IMR-90 (cell line): ENCODE results near the gene BTG2. TPM values are rescaled to one million over a fixed set of nuclear protein-coding genes. Genes with fewer than 3 reads are reported as not detected.

Source experiments
- ATAC-seq: fragments of 200-7000 bp; cut with Tn5 transposase; 2 replicates; pipeline ENCODE4 v1.9.1; 2020; ENCODE audit warnings: low read depth, mild to moderate bottlenecking, moderate library complexity
- BruUV-seq: library from RNA; stranded (reverse); fragments of 400-500 nt; replicated peaks from 2 replicates; lab custom pipeline; 2021; lab: Mats Ljungman, UMichigan
- CTCF ChIA-PET: fragments of 300-600 bp; formaldehyde crosslinking; extraction: SDS; loops from one replicate; lab custom pipeline; 2021; ENCODE audit warnings: antibody characterized with exemption; lab: Yijun Ruan, JAX
- POLR2A ChIA-PET: fragments of 300-600 bp; sonication (Branson Sonifier 250); formaldehyde crosslinking; loops from one replicate; lab custom pipeline; 2022; ENCODE audit warnings: antibody characterized with exemption; ENCODE audit not compliant: unreplicated experiment; lab: Charles Lee
- DNase-seq: peaks from one replicate; pipeline ENCODE4 v3.0.0; 2013
- H2AFZ ChIP-seq: replicated peaks from 2 replicates; pipeline ENCODE3; 2013; ENCODE audit warnings: low read length, mild to moderate bottlenecking; ENCODE audit not compliant: poor library complexity
- H2AK5ac ChIP-seq: 2 replicates; pipeline ENCODE4 v1.6.1; 2013; ENCODE audit warnings: low read depth, low read length, inconsistent platforms
- H2AK9ac ChIP-seq: replicated peaks from 2 replicates; pipeline ENCODE3; 2013; ENCODE audit warnings: mild to moderate bottlenecking, low read depth, low read length, moderate library complexity; ENCODE audit not compliant: poor library complexity
- H2BK120ac ChIP-seq: 2 replicates; pipeline ENCODE4 v1.6.1; 2013; ENCODE audit warnings: low read depth, low read length, inconsistent platforms
- H2BK15ac ChIP-seq: 3 replicates; pipeline ENCODE4 v1.6.1; 2013; ENCODE audit warnings: low read depth, low read length, inconsistent platforms
- H2BK20ac ChIP-seq: 2 replicates; pipeline ENCODE4 v1.6.1; 2013; ENCODE audit warnings: low read depth, mild to moderate bottlenecking, inconsistent platforms, low read length, moderate library complexity
- H2BK5ac ChIP-seq: 2 replicates; pipeline ENCODE4 v1.6.1; 2013; ENCODE audit warnings: mild to moderate bottlenecking, low read depth, low read length, inconsistent platforms; ENCODE audit not compliant: poor library complexity, severe bottlenecking
- H3K14ac ChIP-seq: replicated peaks from 2 replicates; pipeline ENCODE4 v1.6.1; 2013; ENCODE audit warnings: low read depth, low read length, inconsistent platforms
- H3K18ac ChIP-seq: 2 replicates; pipeline ENCODE4 v1.6.1; 2013; ENCODE audit warnings: low read depth, low read length, control low read depth
- H3K23ac ChIP-seq: 2 replicates; pipeline ENCODE4 v1.6.1; 2013; ENCODE audit warnings: low read depth, low read length, inconsistent platforms
- H3K27ac ChIP-seq: 2 replicates; pipeline ENCODE4 v1.5.1; 2013; ENCODE audit warnings: mild to moderate bottlenecking, control low read depth, low read length; ENCODE audit not compliant: insufficient read depth
- H3K27me3 ChIP-seq: 2 replicates; pipeline ENCODE4 v1.6.1; 2013; ENCODE audit warnings: low read length; ENCODE audit not compliant: control insufficient read depth, insufficient read depth
- H3K36me3 ChIP-seq: 2 replicates; pipeline ENCODE4 v1.6.1; 2013; ENCODE audit warnings: low read length, mixed read lengths; ENCODE audit not compliant: control insufficient read depth, insufficient read depth
- H3K4ac ChIP-seq: 2 replicates; pipeline ENCODE4 v1.6.1; 2013; ENCODE audit warnings: low read depth, low read length, inconsistent platforms
- H3K4me1 ChIP-seq: 2 replicates; pipeline ENCODE4 v1.6.1; 2013; ENCODE audit warnings: low read length, mixed read lengths; ENCODE audit not compliant: control insufficient read depth, insufficient read depth
- H3K4me2 ChIP-seq: 2 replicates; pipeline ENCODE4 v1.6.1; 2013; ENCODE audit warnings: low read depth, mild to moderate bottlenecking, control low read depth, low read length, moderate library complexity
- H3K4me3 ChIP-seq: 2 replicates; pipeline ENCODE4 v1.5.1; 2013; ENCODE audit warnings: low read depth, mild to moderate bottlenecking, control low read depth, low read length, moderate library complexity; ENCODE audit not compliant: insufficient read depth
- H3K56ac ChIP-seq: 2 replicates; pipeline ENCODE4 v1.6.1; 2013; ENCODE audit warnings: low read length, inconsistent platforms; ENCODE audit not compliant: insufficient read depth; ENCODE audit errors: extremely low read depth
- H3K79me1 ChIP-seq, 2 experiments: 2 replicates each; pipeline ENCODE4 v1.6.1; 2013; ENCODE audit warnings: low read length in 2 of 2, inconsistent platforms in 1 of 2, low read depth in 1 of 2
- H3K9ac ChIP-seq: 2 replicates; pipeline ENCODE4 v1.6.1; 2013; ENCODE audit warnings: low read depth, low read length, control low read depth
- H3K9me1 ChIP-seq: 2 replicates; pipeline ENCODE4 v1.6.1; 2013; ENCODE audit warnings: low read length, inconsistent platforms; ENCODE audit not compliant: insufficient read depth
- H3K9me3 ChIP-seq: 2 replicates; pipeline ENCODE4 v1.6.1; 2013; ENCODE audit warnings: low read length; ENCODE audit not compliant: control insufficient read depth, insufficient read depth
- H4K20me1 ChIP-seq: 2 replicates; pipeline ENCODE4 v1.6.1; 2013; ENCODE audit warnings: low read length, inconsistent platforms; ENCODE audit not compliant: insufficient read depth
- H4K5ac ChIP-seq: 2 replicates; pipeline ENCODE4 v1.6.1; 2013; ENCODE audit warnings: mild to moderate bottlenecking, low read depth, low read length, control low read depth
- H4K8ac ChIP-seq, 2 experiments: 2 replicates each; pipeline ENCODE4 v1.6.1; 2013; ENCODE audit warnings: low read depth in 2 of 2, low read length in 2 of 2, control low read depth in 1 of 2, inconsistent platforms in 1 of 2
- H4K91ac ChIP-seq: 2 replicates; pipeline ENCODE4 v1.6.1; 2013; ENCODE audit warnings: low read depth, low read length, inconsistent platforms; ENCODE audit not compliant: insufficient read depth
- BHLHE40 ChIP-seq: fragments of 150-350 bp; IDR thresholded peaks from 2 replicates; pipeline ENCODE4 v1.6.1; 2016; ENCODE audit warnings: mild to moderate bottlenecking, low read depth, low read length
- CEBPB ChIP-seq: IDR thresholded peaks from 2 replicates; pipeline ENCODE4 v1.6.1; 2012; ENCODE audit warnings: low read depth, low read length, improper control_type of control experiment
- CHD1 ChIP-seq: IDR thresholded peaks from 2 replicates; pipeline ENCODE4 v1.6.1; 2012; ENCODE audit warnings: low read depth, low read length, improper control_type of control experiment
- FOS ChIP-seq: fragments of 150-350 bp; IDR thresholded peaks from 2 replicates; pipeline ENCODE4 v1.6.1; 2016; ENCODE audit warnings: low read depth, low read length
- MAFK ChIP-seq: IDR thresholded peaks from 2 replicates; pipeline ENCODE4 v1.6.1; 2012; ENCODE audit warnings: low read depth, low read length, improper control_type of control experiment
- MAZ ChIP-seq: IDR thresholded peaks from 2 replicates; pipeline ENCODE4 v1.6.1; 2012; ENCODE audit warnings: low read depth, mild to moderate bottlenecking, low read length, improper control_type of control experiment, moderate library complexity, borderline replicate concordance
- MXI1 ChIP-seq: IDR thresholded peaks from 2 replicates; pipeline ENCODE4 v1.6.1; 2012; ENCODE audit warnings: low read depth, mild to moderate bottlenecking, low read length, moderate library complexity, borderline replicate concordance
- POLR2A ChIP-seq: IDR thresholded peaks from 2 replicates; pipeline ENCODE4 v1.6.1; 2012; ENCODE audit warnings: mild to moderate bottlenecking, low read depth, low read length
- RCOR1 ChIP-seq: IDR thresholded peaks from 2 replicates; pipeline ENCODE4 v1.6.1; 2012; ENCODE audit warnings: mild to moderate bottlenecking, low read length, improper control_type of control experiment; ENCODE audit not compliant: insufficient replicate concordance
- RFX5 ChIP-seq: IDR thresholded peaks from 2 replicates; pipeline ENCODE4 v1.8.0; 2012; ENCODE audit warnings: low read depth, mild to moderate bottlenecking, low read length, moderate library complexity
- SMC3 ChIP-seq: fragments of 150-350 bp; IDR thresholded peaks from 2 replicates; pipeline ENCODE4 v1.6.1; 2016; ENCODE audit warnings: low read depth, mild to moderate bottlenecking, antibody characterized with exemption, low read length, moderate library complexity
- WGBS, 2 experiments: methylation state at CpG; one replicate each; pipeline versions ENCODE4 v1.1.5 to v1.1.7; 2013; ENCODE audit warnings: missing lambda C conversion rate in 2 of 2; ENCODE audit not compliant: insufficient read length in 1 of 2; ENCODE audit errors: extremely low coverage in 2 of 2; 5-methylcytosine and 5-hydroxymethylcytosine counted together
- dilution Hi-C: fragments of 300-500 bp; cut with HindIII; formaldehyde crosslinking; loops from one replicate; pipeline ENCODE4 v1.14.3; 2018; ENCODE audit warnings: low sequenced_read_pairs; ENCODE audit not compliant: unreplicated experiment
- in situ Hi-C: fragments of 300-500 bp; cut with MboI; formaldehyde crosslinking; loops from 3 replicates; pipeline ENCODE4 v1.14.3; 2019; ENCODE audit warnings: low sequenced_read_pairs, inconsistent platforms, mixed read lengths
- intact Hi-C: fragments of 100-400 bp; cut with micrococcal nuclease; formaldehyde crosslinking; loops from 2 replicates; pipeline ENCODE4 v1.10.0; 2022
- polyA plus RNA-seq, 3 experiments: library from polyadenylated mRNA; depleted of rRNA; stranded (reverse); fragments of >200 nt; gene quantifications; 2 replicates each; pipeline ENCODE4 v1.2.3, GENCODE V29; 2012; ENCODE audit warnings: low replicate concordance in 1 of 3
- total RNA-seq: library from RNA; depleted of rRNA; stranded (reverse); fragments of >200 nt; gene quantifications from 2 replicates; pipeline ENCODE4 v1.2.3, GENCODE V29; 2012
- TF ChIP-seq, protein P1 (sequence below): conservative IDR thresholded peaks from 2 replicates; pipeline ENCODE4 v1.5.1; 2012; ENCODE audit warnings: mild to moderate bottlenecking, low read depth, low read length, improper control_type of control experiment
- TF ChIP-seq, protein P2 (sequence below): fragments of 150-350 bp; IDR thresholded peaks from 2 replicates; pipeline ENCODE4 v1.6.1; 2016; ENCODE audit warnings: low read depth, mild to moderate bottlenecking, low read length, moderate library complexity, borderline replicate concordance
- TF ChIP-seq, protein P3 (sequence below): fragments of 150-350 bp; IDR thresholded peaks from 2 replicates; pipeline ENCODE4 v1.6.1; 2017; ENCODE audit warnings: mild to moderate bottlenecking, antibody characterized with exemption, low read length, low read depth

The BTG2 gene
- total and polyA plus RNA-seq, 2 of the 4 experiments (the other 2 are of a cell fraction): 8.4 to 18.8 TPM

DNA sequence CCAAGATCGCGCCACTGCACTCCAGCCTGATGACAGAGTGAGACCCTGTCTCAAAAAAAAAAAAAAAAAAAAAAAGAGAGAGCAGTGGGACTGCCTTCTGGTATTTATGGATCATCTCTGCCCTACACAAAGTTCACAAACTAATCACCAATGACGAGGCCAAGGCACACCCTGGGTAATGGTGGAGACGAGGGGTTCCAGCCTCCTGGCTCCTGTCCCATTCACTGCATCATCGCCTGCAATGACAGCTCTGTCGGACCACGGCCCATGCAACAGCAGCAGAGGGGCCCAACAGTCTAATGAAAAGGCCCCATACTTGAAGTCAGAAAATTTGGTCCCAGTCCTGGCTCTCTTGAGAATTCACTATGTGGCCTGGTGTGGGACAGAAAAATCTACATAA is 2.9 kb upstream of the BTG2 start:
- CTCF ChIA-PET: no interaction called here
- Histone ChIP-seq H2BK120ac (no peak overlapping the region), H2BK20ac (no peak overlapping the region), H2BK15ac (no peak overlapping the region), H2AK9ac (no peak overlapping the region), H3K79me1 (peaks cover 8 to 20% of the 10 kb centered on the region in 2 experiments; a peak in 2 of 4 replicates), H4K8ac (no peak overlapping the region), H3K23ac (no peak overlapping the region), H4K5ac (no peak overlapping the region), H3K9ac (no peak overlapping the region), H3K4me3 (no peak overlapping the region), H3K4me1 (peaks cover 7% of the 10 kb centered on the region), H4K91ac (no peak overlapping the region), H2AFZ (no peak overlapping the region), H3K36me3 (peaks cover 6% of the 10 kb centered on the region; the same call in 1 of the 2 replicates), H3K27me3 (peaks cover 26% of the 10 kb centered on the region), H3K18ac (no peak overlapping the region), H2BK5ac (no peak overlapping the region), H3K9me1 (no peaks in the 10 kb centered on the region), H3K9me3 (no peaks in the 10 kb centered on the region), H3K27ac (no peak overlapping the region), H3K4ac (no peak overlapping the region), H3K14ac (no peak overlapping the region), H3K56ac (no peak overlapping the region), H2AK5ac (no peak overlapping the region), H4K20me1 (peaks cover 11% of the 10 kb centered on the region; the same call in 1 of the 2 replicates), H3K4me2 (no peak overlapping the region)
- POLR2A ChIA-PET: no interaction called here
- in situ Hi-C loops: no loop called here
- no TSS peak for BruUV-seq
- intact Hi-C loops: no loop called here
- TF ChIP-seq RFX5 (no peak), MXI1 (no peak), MAZ (no peak), CEBPB (no peak), MAFK (no peak), FOS (no peak), CHD1 (no peak), POLR2A (no peak), RCOR1 (no peak), SMC3 (no peak), BHLHE40 (no peak)
- TF ChIP-seq, protein P1, sequence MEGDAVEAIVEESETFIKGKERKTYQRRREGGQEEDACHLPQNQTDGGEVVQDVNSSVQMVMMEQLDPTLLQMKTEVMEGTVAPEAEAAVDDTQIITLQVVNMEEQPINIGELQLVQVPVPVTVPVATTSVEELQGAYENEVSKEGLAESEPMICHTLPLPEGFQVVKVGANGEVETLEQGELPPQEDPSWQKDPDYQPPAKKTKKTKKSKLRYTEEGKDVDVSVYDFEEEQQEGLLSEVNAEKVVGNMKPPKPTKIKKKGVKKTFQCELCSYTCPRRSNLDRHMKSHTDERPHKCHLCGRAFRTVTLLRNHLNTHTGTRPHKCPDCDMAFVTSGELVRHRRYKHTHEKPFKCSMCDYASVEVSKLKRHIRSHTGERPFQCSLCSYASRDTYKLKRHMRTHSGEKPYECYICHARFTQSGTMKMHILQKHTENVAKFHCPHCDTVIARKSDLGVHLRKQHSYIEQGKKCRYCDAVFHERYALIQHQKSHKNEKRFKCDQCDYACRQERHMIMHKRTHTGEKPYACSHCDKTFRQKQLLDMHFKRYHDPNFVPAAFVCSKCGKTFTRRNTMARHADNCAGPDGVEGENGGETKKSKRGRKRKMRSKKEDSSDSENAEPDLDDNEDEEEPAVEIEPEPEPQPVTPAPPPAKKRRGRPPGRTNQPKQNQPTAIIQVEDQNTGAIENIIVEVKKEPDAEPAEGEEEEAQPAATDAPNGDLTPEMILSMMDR: no peak
- TF ChIP-seq, protein P2, sequence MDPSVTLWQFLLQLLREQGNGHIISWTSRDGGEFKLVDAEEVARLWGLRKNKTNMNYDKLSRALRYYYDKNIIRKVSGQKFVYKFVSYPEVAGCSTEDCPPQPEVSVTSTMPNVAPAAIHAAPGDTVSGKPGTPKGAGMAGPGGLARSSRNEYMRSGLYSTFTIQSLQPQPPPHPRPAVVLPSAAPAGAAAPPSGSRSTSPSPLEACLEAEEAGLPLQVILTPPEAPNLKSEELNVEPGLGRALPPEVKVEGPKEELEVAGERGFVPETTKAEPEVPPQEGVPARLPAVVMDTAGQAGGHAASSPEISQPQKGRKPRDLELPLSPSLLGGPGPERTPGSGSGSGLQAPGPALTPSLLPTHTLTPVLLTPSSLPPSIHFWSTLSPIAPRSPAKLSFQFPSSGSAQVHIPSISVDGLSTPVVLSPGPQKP: no peak
- TF ChIP-seq, protein P3, sequence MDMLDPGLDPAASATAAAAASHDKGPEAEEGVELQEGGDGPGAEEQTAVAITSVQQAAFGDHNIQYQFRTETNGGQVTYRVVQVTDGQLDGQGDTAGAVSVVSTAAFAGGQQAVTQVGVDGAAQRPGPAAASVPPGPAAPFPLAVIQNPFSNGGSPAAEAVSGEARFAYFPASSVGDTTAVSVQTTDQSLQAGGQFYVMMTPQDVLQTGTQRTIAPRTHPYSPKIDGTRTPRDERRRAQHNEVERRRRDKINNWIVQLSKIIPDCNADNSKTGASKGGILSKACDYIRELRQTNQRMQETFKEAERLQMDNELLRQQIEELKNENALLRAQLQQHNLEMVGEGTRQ: no peak
- dilution Hi-C loops: no loop called here
- DNase-seq: no peak
- no CpG with 5 or more reads among the region's 7 CpGs for WGBS, 2 experiments
- no peak for ATAC-seq
